ENCODE results near the gene FAM131A.
A peak's percentile ranks its signal among the peaks of the same experiment; 100 is the strongest.

The FAM131A gene

DNA sequence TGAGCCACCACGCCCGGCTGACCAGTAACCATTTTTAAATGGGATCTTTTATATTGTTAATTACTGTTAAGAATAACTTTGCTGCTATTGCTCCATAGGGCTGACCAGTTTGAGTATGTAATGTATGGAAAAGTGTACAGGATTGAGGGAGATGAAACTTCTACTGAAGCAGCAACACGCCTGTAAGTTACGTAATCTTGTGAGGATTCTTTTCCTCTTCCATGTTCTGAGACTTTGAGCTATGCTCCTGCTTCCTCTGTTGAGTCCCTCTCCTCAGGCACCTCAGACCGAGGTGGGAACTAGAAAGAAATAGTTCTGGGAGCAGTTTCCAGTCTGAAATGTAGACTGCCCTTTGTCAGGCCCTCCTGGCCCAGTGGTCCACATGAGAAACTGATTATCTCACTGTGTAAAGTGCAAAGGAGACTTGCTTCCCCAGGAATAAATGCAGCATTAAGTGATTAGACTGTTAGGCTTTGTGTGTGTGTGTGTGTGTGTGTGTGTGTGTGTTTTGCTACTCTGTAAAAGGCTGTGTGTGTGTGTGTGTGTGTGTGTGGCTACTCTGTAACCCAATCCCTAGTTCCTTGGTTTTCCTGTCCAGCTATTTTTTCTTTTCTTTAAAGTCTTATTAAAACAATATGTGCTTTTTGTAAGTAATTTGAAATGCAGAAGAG, 29.4 kb downstream of the FAM131A start:
- H3K9me3 ChIP-seq (ENCODE audit: control insufficient read depth in 2 of 2, low read length in 2 of 2), result no peaks in the 10 kb centered on the region
- peaks cover 29% of the 10 kb centered on the region for H3K4me1 ChIP-seq (ENCODE audit: control insufficient read depth, insufficient read depth, low read length)
- H3K4me3 ChIP-seq (ENCODE audit: low read length in 2 of 2), result no peak overlapping the region
- H3K27me3 ChIP-seq (ENCODE audit: control insufficient read depth in 1 of 2, insufficient read depth in 2 of 2, low read length in 2 of 2), result no peaks in the 10 kb centered on the region
- peaks cover 9 to 25% of the 10 kb centered on the region in 2 donors for H3K36me3 ChIP-seq (ENCODE audit: control insufficient read depth in 2 of 2, insufficient read depth in 2 of 2, low read length in 2 of 2)
- no peak overlapping the region for H3K9ac ChIP-seq (ENCODE audit: low read length in 2 of 2)
- H3K27ac ChIP-seq (ENCODE audit: low read length), result no peak overlapping the region

DNA sequence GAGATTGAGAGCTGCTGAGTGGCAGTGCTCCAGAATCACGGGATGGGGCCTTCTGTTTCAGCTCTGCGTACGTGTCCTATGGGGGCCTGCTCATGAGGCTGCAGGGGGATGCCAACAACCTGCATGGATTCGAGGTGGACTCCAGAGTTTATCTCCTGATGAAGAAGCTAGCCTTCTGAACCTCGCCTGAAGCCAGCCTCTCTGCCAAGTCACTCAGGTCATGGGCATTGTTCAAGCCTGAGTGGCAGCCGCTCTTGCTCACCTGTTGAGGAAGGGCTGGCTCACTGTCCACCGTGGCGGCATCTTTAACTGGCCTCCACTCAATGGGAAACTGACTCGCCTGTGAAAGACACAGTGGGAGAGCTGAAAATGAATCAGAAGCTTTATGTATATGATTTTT, 30.7 kb downstream of the FAM131A start:
- peaks cover 22% of the 10 kb centered on the region for H3K4me1 ChIP-seq (ENCODE audit: control insufficient read depth, insufficient read depth, low read length)
- no peak overlapping the region for H3K27ac ChIP-seq (ENCODE audit: low read length)
- no peaks in the 10 kb centered on the region for H3K9me3 ChIP-seq (ENCODE audit: control insufficient read depth in 2 of 2, low read length in 2 of 2)
- no peak overlapping the region for H3K4me3 ChIP-seq (ENCODE audit: low read length in 2 of 2)
- H3K27me3 ChIP-seq (ENCODE audit: control insufficient read depth in 1 of 2, insufficient read depth in 2 of 2, low read length in 2 of 2), result no peaks in the 10 kb centered on the region
- H3K36me3 ChIP-seq (ENCODE audit: control insufficient read depth in 2 of 2, insufficient read depth in 2 of 2, low read length in 2 of 2), result peaks cover 9 to 25% of the 10 kb centered on the region in 2 donors
- H3K9ac ChIP-seq (ENCODE audit: low read length in 2 of 2), result no peak overlapping the region

DNA sequence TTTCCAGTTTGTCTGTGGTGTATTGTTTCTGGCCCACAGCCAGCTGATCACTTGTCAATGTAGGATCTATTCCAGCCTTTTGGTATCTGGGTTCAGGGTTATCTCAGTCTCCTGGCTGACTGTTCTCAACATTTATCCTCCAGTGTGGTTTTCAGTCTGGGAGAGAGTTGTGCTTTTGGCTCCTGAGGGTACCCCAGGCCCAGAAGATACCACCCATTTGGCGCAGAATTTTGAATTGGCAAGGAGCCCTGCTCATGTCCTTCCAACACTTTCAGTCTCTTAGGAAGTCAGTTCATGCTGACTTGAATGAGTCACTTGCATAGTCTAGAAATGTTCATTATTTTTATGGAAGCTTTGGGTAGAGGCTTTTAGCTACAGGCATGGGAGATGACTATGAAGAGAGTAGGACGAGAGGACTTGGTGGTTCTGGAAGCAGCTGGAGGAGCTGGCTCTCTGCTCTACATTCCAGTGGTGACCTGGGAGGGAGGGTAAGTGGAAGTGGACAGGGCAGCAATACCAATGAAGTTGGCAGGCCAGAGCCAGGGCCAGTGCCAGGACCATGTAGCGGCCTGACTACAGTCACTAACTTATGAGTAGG, 31.3 kb downstream of the FAM131A start:
- Histone ChIP-seq H3K9me3 (ENCODE audit: control insufficient read depth in 2 of 2, low read length in 2 of 2) (no peaks in the 10 kb centered on the region), H3K9ac (ENCODE audit: low read length in 2 of 2) (peak overlapping the region in 1 of 2 donors; percentile 21), H3K27me3 (ENCODE audit: control insufficient read depth in 1 of 2, insufficient read depth in 2 of 2, low read length in 2 of 2) (no peaks in the 10 kb centered on the region), H3K36me3 (ENCODE audit: control insufficient read depth in 2 of 2, insufficient read depth in 2 of 2, low read length in 2 of 2) (peaks cover 9 to 25% of the 10 kb centered on the region in 2 donors), H3K4me3 (ENCODE audit: low read length in 2 of 2) (no peak overlapping the region), H3K4me1 (ENCODE audit: control insufficient read depth, insufficient read depth, low read length) (peaks cover 16% of the 10 kb centered on the region), H3K27ac (ENCODE audit: low read length) (peak overlapping the region; percentile 24)

DNA sequence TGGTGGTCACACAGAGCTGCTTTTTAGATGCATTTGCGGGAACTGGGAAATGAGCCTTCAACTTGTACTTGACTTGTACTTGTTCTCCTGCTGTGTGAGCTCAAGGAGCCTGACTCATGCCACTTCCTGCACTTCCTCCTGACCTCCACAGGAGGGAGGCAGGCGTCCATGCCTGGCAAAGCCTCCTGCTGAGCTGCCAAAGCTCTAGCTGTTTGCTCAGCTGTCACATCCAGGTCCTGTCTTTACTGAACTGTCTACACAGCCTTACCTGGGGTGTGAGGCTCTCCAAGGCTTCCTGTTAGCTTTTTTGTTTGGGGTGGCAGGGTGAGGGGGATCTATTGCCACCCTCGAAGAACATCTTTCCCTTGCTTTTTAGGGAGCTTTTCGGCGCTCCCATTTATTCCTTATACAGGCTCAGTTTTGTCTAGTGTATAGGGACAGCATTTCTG, 34.2 kb downstream of the FAM131A start:
- no peak overlapping the region for H3K27ac ChIP-seq (ENCODE audit: low read length)
- H3K4me1 ChIP-seq (ENCODE audit: control insufficient read depth, insufficient read depth, low read length), result peaks cover 11% of the 10 kb centered on the region
- no peaks in the 10 kb centered on the region for H3K27me3 ChIP-seq (ENCODE audit: control insufficient read depth in 1 of 2, insufficient read depth in 2 of 2, low read length in 2 of 2)
- H3K36me3 ChIP-seq (ENCODE audit: control insufficient read depth in 2 of 2, insufficient read depth in 2 of 2, low read length in 2 of 2), result peaks cover 9 to 15% of the 10 kb centered on the region in 2 donors
- no peak overlapping the region for H3K4me3 ChIP-seq (ENCODE audit: low read length in 2 of 2)
- H3K9ac ChIP-seq (ENCODE audit: low read length in 2 of 2), result no peak overlapping the region
- H3K9me3 ChIP-seq (ENCODE audit: control insufficient read depth in 2 of 2, low read length in 2 of 2), result no peaks in the 10 kb centered on the region

DNA sequence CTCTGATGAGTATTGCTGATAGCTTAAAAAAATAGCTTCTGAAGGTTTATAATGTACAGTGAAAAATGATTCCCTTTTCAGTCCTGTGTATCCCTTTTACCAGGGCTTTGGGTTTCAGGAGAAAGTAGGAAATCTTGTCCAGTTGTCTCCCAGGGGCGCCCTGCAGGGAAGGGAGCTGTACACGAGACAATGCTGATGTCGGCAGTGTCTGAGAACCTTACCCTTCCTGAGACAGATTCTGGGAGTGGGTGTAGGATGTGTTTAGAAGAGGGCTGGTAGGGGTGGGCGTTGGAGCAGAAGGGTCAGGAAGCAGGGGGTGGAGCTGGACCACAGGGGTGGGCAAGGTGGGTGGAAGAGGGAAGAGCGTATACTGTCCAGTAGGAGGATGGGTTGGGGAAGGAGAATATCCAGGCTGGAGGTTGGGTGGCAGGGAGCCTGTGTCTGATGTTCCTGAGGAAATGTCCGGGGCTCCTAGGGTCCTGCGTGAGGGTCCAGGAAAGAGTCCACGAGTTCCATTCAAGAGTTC, 35.0 kb downstream of the FAM131A start:
- Histone ChIP-seq H3K36me3 (ENCODE audit: control insufficient read depth in 2 of 2, insufficient read depth in 2 of 2, low read length in 2 of 2) (peaks cover 9% of the 10 kb centered on the region in 2 donors), H3K4me1 (ENCODE audit: control insufficient read depth, insufficient read depth, low read length) (peaks cover 11% of the 10 kb centered on the region), H3K9me3 (ENCODE audit: control insufficient read depth in 2 of 2, low read length in 2 of 2) (no peaks in the 10 kb centered on the region), H3K9ac (ENCODE audit: low read length in 2 of 2) (no peak overlapping the region), H3K27me3 (ENCODE audit: control insufficient read depth in 1 of 2, insufficient read depth in 2 of 2, low read length in 2 of 2) (no peaks in the 10 kb centered on the region), H3K4me3 (ENCODE audit: low read length in 2 of 2) (no peak overlapping the region), H3K27ac (ENCODE audit: low read length) (no peak overlapping the region)

DNA sequence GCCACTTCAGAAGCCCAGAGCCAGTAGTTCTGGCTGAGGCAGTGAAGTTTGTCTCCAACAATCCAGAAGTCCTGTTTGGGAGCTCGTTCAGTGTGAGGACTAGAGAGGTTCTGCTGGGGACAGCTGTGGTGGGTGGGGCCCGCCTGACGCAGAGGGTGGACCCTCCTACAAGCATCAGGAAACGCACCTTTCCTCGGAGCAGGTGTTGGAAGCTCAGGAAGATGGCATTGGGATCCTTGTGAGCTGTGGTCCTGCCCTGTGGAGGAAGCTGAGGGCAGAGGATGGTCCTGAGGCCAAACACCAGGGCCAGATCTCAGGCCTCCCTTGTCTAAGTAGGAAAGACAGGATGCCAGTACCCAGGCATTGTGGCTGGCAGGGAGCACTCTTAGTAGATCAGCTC, 35.5 kb downstream of the FAM131A start:
- H3K4me3 ChIP-seq (ENCODE audit: low read length in 2 of 2), result no peak overlapping the region
- no peak overlapping the region for H3K9ac ChIP-seq (ENCODE audit: low read length in 2 of 2)
- H3K36me3 ChIP-seq (ENCODE audit: control insufficient read depth in 2 of 2, insufficient read depth in 2 of 2, low read length in 2 of 2), result peaks cover 6 to 7% of the 10 kb centered on the region in 2 donors
- H3K4me1 ChIP-seq (ENCODE audit: control insufficient read depth, insufficient read depth, low read length), result peaks cover 15% of the 10 kb centered on the region
- no peaks in the 10 kb centered on the region for H3K9me3 ChIP-seq (ENCODE audit: control insufficient read depth in 2 of 2, low read length in 2 of 2)
- H3K27me3 ChIP-seq (ENCODE audit: control insufficient read depth in 1 of 2, insufficient read depth in 2 of 2, low read length in 2 of 2), result peaks cover 0 to 3% of the 10 kb centered on the region in 2 donors
- H3K27ac ChIP-seq (ENCODE audit: low read length), result no peak overlapping the region

DNA sequence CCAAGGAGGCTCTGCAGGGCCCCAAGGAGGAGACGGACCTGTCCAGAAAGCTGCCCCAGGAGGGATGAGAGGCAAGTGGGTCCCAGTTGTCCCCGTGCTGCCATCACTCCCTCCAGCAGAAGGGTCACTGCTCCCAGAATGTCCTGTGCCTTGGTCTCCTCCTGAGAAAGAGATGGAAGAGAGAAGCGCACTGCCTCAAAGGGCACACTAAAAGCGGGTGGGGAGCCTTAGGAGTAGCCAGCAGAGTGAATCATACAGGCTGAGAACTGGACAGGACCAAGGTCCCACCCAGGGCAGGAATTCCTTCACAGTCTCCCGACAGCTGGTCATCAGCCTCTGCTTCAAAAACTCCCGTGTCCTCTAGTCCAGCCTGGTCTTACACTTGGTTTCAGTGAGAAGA, 36.0 kb downstream of the FAM131A start:
- Histone ChIP-seq H3K4me3 (ENCODE audit: low read length in 2 of 2) (no peak overlapping the region), H3K9me3 (ENCODE audit: control insufficient read depth in 2 of 2, low read length in 2 of 2) (no peaks in the 10 kb centered on the region), H3K36me3 (ENCODE audit: control insufficient read depth in 2 of 2, insufficient read depth in 2 of 2, low read length in 2 of 2) (peaks cover under 1 to 3% of the 10 kb centered on the region in 2 donors), H3K9ac (ENCODE audit: low read length in 2 of 2) (peak overlapping the region in 1 of 2 donors; percentile 13), H3K4me1 (ENCODE audit: control insufficient read depth, insufficient read depth, low read length) (peaks cover 20% of the 10 kb centered on the region), H3K27me3 (ENCODE audit: control insufficient read depth in 1 of 2, insufficient read depth in 2 of 2, low read length in 2 of 2) (peaks cover 0 to 8% of the 10 kb centered on the region in 2 donors), H3K27ac (ENCODE audit: low read length) (no peak overlapping the region)

DNA sequence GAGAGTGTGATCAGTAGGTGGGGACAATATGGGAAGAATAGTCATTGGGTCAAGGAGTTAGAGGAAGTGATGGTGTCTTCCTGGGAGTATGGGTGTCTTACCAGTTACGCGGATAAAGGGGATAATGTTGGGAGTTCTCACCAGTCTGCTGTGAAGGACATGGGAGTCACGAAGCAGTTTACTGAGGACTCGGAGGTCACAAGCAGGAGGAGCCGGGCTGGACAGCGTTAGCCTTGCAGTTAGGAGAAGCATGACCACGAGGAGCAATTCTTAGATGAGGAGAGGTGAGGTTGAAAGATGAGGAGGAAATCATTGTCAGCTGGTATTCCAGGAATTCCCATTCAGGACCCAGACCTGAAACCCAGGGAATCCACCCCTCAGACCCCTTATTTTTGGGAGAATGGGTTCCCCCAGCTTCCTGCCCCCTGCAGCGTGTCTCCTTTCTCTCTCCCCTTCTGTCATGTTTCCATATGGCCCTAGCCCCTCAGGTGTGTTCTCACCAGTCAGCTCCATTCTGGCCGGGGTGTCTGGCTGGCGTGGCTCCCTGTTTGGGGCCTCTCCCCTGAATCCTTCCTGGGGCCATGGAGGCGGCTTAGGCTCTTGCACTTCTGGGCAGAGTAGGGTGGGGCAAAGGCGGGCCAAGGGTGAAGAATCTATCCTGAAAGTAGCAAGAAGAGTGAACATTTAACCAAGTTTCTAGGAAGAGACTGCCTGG, 38.5 kb downstream of the FAM131A start:
- Histone ChIP-seq H3K27me3 (ENCODE audit: control insufficient read depth in 1 of 2, insufficient read depth in 2 of 2, low read length in 2 of 2) (peaks cover 0 to 14% of the 10 kb centered on the region in 2 donors), H3K36me3 (ENCODE audit: control insufficient read depth in 2 of 2, insufficient read depth in 2 of 2, low read length in 2 of 2) (no peaks in the 10 kb centered on the region), H3K4me1 (ENCODE audit: control insufficient read depth, insufficient read depth, low read length) (peaks cover 31% of the 10 kb centered on the region), H3K4me3 (ENCODE audit: low read length in 2 of 2) (no peak overlapping the region), H3K27ac (ENCODE audit: low read length) (no peak overlapping the region), H3K9me3 (ENCODE audit: control insufficient read depth in 2 of 2, low read length in 2 of 2) (no peaks in the 10 kb centered on the region), H3K9ac (ENCODE audit: low read length in 2 of 2) (no peak overlapping the region)

DNA sequence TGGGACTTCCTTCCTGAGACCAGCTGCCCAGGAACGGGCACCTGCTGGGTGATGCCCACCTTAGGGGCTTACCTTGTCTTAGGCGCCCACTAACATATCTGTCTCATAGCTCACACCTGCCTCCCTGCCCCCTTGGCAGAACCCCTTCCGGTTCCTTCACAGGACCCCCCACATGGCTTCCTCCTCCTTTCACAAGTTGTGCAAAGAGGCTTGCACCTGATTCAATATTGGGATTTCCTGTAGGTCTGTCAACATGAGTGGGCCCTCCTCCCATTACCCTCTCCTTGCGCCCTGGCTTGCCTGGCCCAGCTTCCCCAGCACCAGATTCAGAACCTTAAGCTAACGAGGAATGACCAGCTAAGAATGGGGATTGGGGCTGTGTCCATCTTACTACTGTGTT, 40.0 kb downstream of the FAM131A start:
- Histone ChIP-seq H3K4me3 (ENCODE audit: low read length in 2 of 2) (no peak overlapping the region), H3K27me3 (ENCODE audit: control insufficient read depth in 1 of 2, insufficient read depth in 2 of 2, low read length in 2 of 2) (peaks cover 2 to 19% of the 10 kb centered on the region in 2 donors), H3K27ac (ENCODE audit: low read length) (no peak overlapping the region), H3K9ac (ENCODE audit: low read length in 2 of 2) (no peak overlapping the region), H3K9me3 (ENCODE audit: control insufficient read depth in 2 of 2, low read length in 2 of 2) (no peaks in the 10 kb centered on the region), H3K4me1 (ENCODE audit: control insufficient read depth, insufficient read depth, low read length) (peaks cover 33% of the 10 kb centered on the region), H3K36me3 (ENCODE audit: control insufficient read depth in 2 of 2, insufficient read depth in 2 of 2, low read length in 2 of 2) (no peaks in the 10 kb centered on the region)

DNA sequence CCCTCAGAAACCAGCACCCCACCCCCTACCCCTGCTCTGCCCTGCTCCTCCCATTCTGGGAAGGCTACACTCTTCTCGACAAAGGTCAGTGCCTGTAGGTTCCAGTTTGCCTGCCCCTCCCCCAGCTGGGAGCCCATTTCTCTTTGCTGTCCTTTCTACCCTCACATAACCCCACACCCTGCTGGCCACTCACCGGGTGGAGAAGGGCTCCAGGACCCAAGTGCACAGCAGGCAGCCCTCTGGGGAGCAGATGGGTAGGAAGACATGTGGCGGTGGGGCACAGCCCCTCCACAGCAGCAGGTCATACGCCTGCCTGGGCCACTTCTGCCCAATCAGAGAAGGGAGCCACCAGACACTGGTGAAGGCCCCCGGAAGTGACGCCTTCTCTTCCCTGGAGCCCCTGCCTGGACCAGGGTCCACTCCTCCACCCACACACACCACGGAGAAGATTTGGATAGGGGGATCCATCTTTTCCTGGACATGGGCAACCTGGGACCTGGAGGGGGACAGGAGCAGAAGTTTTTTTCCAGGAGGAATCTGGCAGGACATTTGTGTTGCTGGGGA, 40.6 kb downstream of the FAM131A start, which contains the start of gene THPO:
TSS of gene THPO (minus strand) at position 326 of the 564 bp plus-strand sequence. CDS start 1,948 bp downstream, outside the sequence.
- no peaks in the 10 kb centered on the region for H3K36me3 ChIP-seq (ENCODE audit: control insufficient read depth in 2 of 2, insufficient read depth in 2 of 2, low read length in 2 of 2)
- peak within 1 kb of the TSS in 1 of 2 donors; percentile 65 for H3K4me3 ChIP-seq (ENCODE audit: low read length in 2 of 2)
- peaks cover 33% of the 10 kb centered on the region for H3K4me1 ChIP-seq (ENCODE audit: control insufficient read depth, insufficient read depth, low read length)
- H3K27ac ChIP-seq (ENCODE audit: low read length), result peak within 1 kb of the TSS; percentile 53
- no peaks in the 10 kb centered on the region for H3K9me3 ChIP-seq (ENCODE audit: control insufficient read depth in 2 of 2, low read length in 2 of 2)
- peaks cover 2 to 19% of the 10 kb centered on the region in 2 donors for H3K27me3 ChIP-seq (ENCODE audit: control insufficient read depth in 1 of 2, insufficient read depth in 2 of 2, low read length in 2 of 2)
- H3K9ac ChIP-seq (ENCODE audit: low read length in 2 of 2), result peak within 1 kb of the TSS; percentile 54 to 79
